Measurements from ENCODE around the gene CRYBA4.

DNA sequence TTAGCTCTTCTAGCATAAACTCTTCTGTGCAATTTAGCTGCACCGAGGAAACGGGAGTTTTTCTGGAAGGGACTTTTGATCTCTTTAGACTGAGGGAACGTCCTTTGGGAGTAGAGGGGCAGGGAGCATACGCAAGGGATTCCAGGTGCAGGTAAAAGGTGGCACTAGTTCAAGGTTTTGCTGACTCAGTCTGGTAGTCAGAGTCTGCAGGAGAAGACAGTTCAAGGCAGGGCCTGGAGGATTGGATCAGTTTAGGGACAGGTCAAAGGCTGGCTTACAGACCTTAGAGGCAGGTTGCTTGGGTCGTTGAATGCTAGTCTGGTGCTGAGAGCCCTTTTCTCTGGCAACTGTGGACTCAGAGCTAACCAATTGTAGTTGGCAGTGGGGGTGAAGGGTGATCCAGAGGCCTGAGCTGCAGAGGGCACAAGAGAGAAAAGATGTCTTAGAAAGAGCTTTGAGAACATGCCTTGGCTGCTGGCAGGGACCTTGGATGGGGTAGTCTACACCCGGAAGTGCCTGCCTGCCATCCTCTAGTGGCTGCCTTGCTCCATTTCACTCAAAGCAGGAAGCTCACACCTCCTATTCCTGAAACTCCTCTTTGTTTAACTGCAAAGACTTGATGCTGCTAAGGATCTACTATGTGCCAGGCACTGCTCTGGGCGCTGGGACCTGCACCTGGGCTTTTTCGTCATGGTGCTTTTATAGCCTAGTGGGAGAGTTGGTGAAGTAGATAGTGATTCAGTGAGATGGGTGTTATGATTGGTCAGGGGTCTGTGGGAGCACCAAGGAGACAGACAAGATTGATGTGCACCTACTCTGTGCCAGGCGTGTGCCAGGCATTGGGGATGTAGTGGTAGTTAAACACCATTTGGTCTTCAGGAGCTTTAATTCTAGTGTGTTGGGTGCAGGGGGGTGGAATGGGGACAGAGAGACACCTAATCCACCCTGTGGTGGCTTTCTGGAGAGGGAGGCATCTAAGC, 52.7 kb downstream of the CRYBA4 start:
- TF ChIP-seq, protein P1, sequence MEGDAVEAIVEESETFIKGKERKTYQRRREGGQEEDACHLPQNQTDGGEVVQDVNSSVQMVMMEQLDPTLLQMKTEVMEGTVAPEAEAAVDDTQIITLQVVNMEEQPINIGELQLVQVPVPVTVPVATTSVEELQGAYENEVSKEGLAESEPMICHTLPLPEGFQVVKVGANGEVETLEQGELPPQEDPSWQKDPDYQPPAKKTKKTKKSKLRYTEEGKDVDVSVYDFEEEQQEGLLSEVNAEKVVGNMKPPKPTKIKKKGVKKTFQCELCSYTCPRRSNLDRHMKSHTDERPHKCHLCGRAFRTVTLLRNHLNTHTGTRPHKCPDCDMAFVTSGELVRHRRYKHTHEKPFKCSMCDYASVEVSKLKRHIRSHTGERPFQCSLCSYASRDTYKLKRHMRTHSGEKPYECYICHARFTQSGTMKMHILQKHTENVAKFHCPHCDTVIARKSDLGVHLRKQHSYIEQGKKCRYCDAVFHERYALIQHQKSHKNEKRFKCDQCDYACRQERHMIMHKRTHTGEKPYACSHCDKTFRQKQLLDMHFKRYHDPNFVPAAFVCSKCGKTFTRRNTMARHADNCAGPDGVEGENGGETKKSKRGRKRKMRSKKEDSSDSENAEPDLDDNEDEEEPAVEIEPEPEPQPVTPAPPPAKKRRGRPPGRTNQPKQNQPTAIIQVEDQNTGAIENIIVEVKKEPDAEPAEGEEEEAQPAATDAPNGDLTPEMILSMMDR (IDR thresholded peaks at IDR 0.05): no peak
- TF ChIP-seq POLR2A (IDR thresholded peaks at IDR 0.05): no peak
